ENCODE measurements around the gene TMPRSS5.
A peak's percentile ranks its signal among the peaks of the same experiment; 100 is the strongest.

Gene TMPRSS5

GRCh38 chr11:113670831-113671215 is 35.3 kb downstream of the TMPRSS5 start:
- H3K4me3 ChIP-seq (ENCODE audit: low read depth in 1 of 2, low read length in 2 of 2): no peak overlapping the region
- no peaks in the 10 kb centered on the region for H3K4me1 ChIP-seq (ENCODE audit: control insufficient read depth in 1 of 2, insufficient read depth in 2 of 2, low read length in 2 of 2)
- no peak overlapping the region for H3K27ac ChIP-seq (ENCODE audit: low read depth, low read length)
- peaks cover 4 to 5% of the 10 kb centered on the region in 2 donors for H3K9me3 ChIP-seq (ENCODE audit: control insufficient read depth in 1 of 2, low read length in 2 of 2)
- H3K27me3 ChIP-seq (ENCODE audit: control insufficient read depth in 1 of 2, insufficient read depth in 2 of 2, low read length in 2 of 2): no peaks in the 10 kb centered on the region
- no peaks in the 10 kb centered on the region for H3K36me3 ChIP-seq (ENCODE audit: control insufficient read depth in 1 of 2, insufficient read depth in 2 of 2, low read length in 2 of 2)
- no peak overlapping the region for H3K9ac ChIP-seq (ENCODE audit: low read depth in 1 of 2, low read length in 2 of 2)

DNA sequence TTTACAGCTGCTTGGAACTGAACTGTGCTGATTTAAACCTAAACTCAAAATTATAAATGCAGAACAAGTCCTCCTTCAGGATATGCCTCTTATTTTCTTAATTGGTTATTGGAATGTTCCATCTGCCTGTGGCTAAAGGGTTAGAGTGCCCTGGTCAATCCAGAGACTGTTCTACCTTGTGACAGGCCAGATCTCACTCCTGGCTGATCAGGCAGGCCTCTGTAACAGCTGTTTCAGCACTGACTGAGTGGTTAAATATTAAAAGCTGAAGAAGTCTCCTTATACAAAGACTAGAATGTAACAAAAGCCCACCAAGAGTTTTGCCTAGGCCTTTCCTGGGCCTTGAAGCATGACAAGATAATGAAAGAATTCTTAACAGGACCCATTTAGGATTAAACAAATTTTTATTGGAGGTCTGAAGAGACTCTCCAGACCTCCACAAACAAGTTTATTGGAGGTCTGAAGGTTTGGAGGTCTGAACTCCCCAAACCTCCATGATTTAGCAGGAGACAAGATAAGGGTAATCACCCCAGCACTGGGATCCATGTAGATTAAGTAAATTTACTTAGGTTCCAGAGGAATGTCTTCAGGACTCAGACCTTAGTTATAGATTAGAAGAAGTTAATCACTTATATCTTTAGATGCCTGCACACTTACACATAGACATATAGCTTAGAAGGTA is 35.8 kb downstream of the TMPRSS5 start:
- Histone ChIP-seq H3K27ac (ENCODE audit: low read depth, low read length) (no peak overlapping the region), H3K4me3 (ENCODE audit: low read depth in 1 of 2, low read length in 2 of 2) (no peak overlapping the region), H3K9ac (ENCODE audit: low read depth in 1 of 2, low read length in 2 of 2) (no peak overlapping the region), H3K9me3 (ENCODE audit: control insufficient read depth in 1 of 2, low read length in 2 of 2) (peaks cover 4 to 5% of the 10 kb centered on the region in 2 donors), H3K36me3 (ENCODE audit: control insufficient read depth in 1 of 2, insufficient read depth in 2 of 2, low read length in 2 of 2) (no peaks in the 10 kb centered on the region), H3K27me3 (ENCODE audit: control insufficient read depth in 1 of 2, insufficient read depth in 2 of 2, low read length in 2 of 2) (no peaks in the 10 kb centered on the region), H3K4me1 (ENCODE audit: control insufficient read depth in 1 of 2, insufficient read depth in 2 of 2, low read length in 2 of 2) (no peaks in the 10 kb centered on the region)

DNA sequence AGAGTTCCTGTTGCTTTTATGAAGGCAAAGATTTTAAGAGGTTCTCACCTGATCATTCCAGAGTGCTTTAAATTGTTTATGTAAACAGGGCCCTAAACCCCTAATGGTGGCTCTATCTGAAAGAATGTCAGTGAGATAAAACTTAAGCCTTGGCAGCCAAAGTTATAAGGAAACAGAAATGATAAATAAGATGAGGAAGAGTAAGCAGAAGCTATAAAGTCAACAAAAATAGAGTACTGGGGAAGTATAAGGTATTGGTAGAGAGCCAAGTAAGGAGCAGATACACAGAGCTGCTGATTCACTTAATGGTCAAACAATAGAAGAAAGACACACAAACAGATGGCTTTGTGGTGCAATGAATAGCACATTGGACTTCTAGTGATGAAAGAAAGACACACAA is 37.9 kb downstream of the TMPRSS5 start:
- Histone ChIP-seq H3K4me3 (ENCODE audit: low read depth in 1 of 2, low read length in 2 of 2) (no peak overlapping the region), H3K4me1 (ENCODE audit: control insufficient read depth in 1 of 2, insufficient read depth in 2 of 2, low read length in 2 of 2) (peaks cover 0 to 4% of the 10 kb centered on the region in 2 donors), H3K27ac (ENCODE audit: low read depth, low read length) (no peak overlapping the region), H3K9ac (ENCODE audit: low read depth in 1 of 2, low read length in 2 of 2) (no peak overlapping the region), H3K36me3 (ENCODE audit: control insufficient read depth in 1 of 2, insufficient read depth in 2 of 2, low read length in 2 of 2) (no peaks in the 10 kb centered on the region), H3K27me3 (ENCODE audit: control insufficient read depth in 1 of 2, insufficient read depth in 2 of 2, low read length in 2 of 2) (no peaks in the 10 kb centered on the region), H3K9me3 (ENCODE audit: control insufficient read depth in 1 of 2, low read length in 2 of 2) (peaks cover 4 to 5% of the 10 kb centered on the region in 2 donors)

DNA sequence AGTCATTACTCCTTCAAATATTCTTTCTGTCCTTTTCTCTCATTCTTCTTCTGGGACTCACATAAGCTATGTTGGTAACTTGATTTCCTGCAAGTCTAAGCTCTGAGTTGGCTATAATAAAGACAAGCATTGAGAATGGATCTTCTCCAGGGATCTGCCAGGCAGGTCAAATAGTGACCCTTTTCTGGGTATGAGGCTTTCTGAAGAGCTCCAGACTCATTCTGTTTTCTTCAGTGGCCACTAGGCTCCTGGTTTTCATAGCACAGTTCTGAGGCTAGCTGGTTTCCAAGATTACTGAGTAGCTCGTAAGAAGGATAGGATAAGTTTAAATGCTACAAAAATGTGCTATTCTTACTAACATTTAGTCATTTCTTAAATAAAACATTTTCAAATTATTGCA is 38.3 kb downstream of the TMPRSS5 start:
- Histone ChIP-seq H3K4me3 (ENCODE audit: low read depth in 1 of 2, low read length in 2 of 2) (no peak overlapping the region), H3K36me3 (ENCODE audit: control insufficient read depth in 1 of 2, insufficient read depth in 2 of 2, low read length in 2 of 2) (no peaks in the 10 kb centered on the region), H3K9me3 (ENCODE audit: control insufficient read depth in 1 of 2, low read length in 2 of 2) (peaks cover 4 to 5% of the 10 kb centered on the region in 2 donors), H3K9ac (ENCODE audit: low read depth in 1 of 2, low read length in 2 of 2) (no peak overlapping the region), H3K27ac (ENCODE audit: low read depth, low read length) (no peak overlapping the region), H3K4me1 (ENCODE audit: control insufficient read depth in 1 of 2, insufficient read depth in 2 of 2, low read length in 2 of 2) (peaks cover 0 to 4% of the 10 kb centered on the region in 2 donors), H3K27me3 (ENCODE audit: control insufficient read depth in 1 of 2, insufficient read depth in 2 of 2, low read length in 2 of 2) (no peaks in the 10 kb centered on the region)

- Histone ChIP-seq H3K4me1 (ENCODE audit: control insufficient read depth in 1 of 2, insufficient read depth in 2 of 2, low read length in 2 of 2) (peaks cover 0 to 4% of the 10 kb centered on the region in 2 donors), H3K4me3 (ENCODE audit: low read depth in 1 of 2, low read length in 2 of 2) (no peak overlapping the region), H3K9ac (ENCODE audit: low read depth in 1 of 2, low read length in 2 of 2) (no peak overlapping the region), H3K9me3 (ENCODE audit: control insufficient read depth in 1 of 2, low read length in 2 of 2) (peaks cover 4 to 5% of the 10 kb centered on the region in 2 donors), H3K27ac (ENCODE audit: low read depth, low read length) (no peak overlapping the region), H3K36me3 (ENCODE audit: control insufficient read depth in 1 of 2, insufficient read depth in 2 of 2, low read length in 2 of 2) (no peaks in the 10 kb centered on the region), H3K27me3 (ENCODE audit: control insufficient read depth in 1 of 2, insufficient read depth in 2 of 2, low read length in 2 of 2) (no peaks in the 10 kb centered on the region)
Observed at GRCh38 chr11:113666584-113666983, 39.5 kb downstream of the TMPRSS5 start.

- Histone ChIP-seq H3K4me3 (ENCODE audit: low read depth in 1 of 2, low read length in 2 of 2) (peak overlapping the region in 1 of 2 donors; percentile 43), H3K9ac (ENCODE audit: low read depth in 1 of 2, low read length in 2 of 2) (no peak overlapping the region), H3K27me3 (ENCODE audit: control insufficient read depth in 1 of 2, insufficient read depth in 2 of 2, low read length in 2 of 2) (no peaks in the 10 kb centered on the region), H3K27ac (ENCODE audit: low read depth, low read length) (no peak overlapping the region), H3K9me3 (ENCODE audit: control insufficient read depth in 1 of 2, low read length in 2 of 2) (peaks cover 4 to 5% of the 10 kb centered on the region in 2 donors), H3K4me1 (ENCODE audit: control insufficient read depth in 1 of 2, insufficient read depth in 2 of 2, low read length in 2 of 2) (peaks cover 0 to 4% of the 10 kb centered on the region in 2 donors), H3K36me3 (ENCODE audit: control insufficient read depth in 1 of 2, insufficient read depth in 2 of 2, low read length in 2 of 2) (no peaks in the 10 kb centered on the region)
Observed at GRCh38 chr11:113664981-113665710, 41.0 kb downstream of the TMPRSS5 start.

GRCh38 chr11:113664069-113664980 is 41.8 kb downstream of the TMPRSS5 start:
- H3K9ac ChIP-seq (ENCODE audit: low read depth in 1 of 2, low read length in 2 of 2): no peak overlapping the region
- peaks cover 4 to 5% of the 10 kb centered on the region in 2 donors for H3K9me3 ChIP-seq (ENCODE audit: control insufficient read depth in 1 of 2, low read length in 2 of 2)
- H3K4me1 ChIP-seq (ENCODE audit: control insufficient read depth in 1 of 2, insufficient read depth in 2 of 2, low read length in 2 of 2): peaks cover 0 to 4% of the 10 kb centered on the region in 2 donors
- no peak overlapping the region for H3K27ac ChIP-seq (ENCODE audit: low read depth, low read length)
- H3K36me3 ChIP-seq (ENCODE audit: control insufficient read depth in 1 of 2, insufficient read depth in 2 of 2, low read length in 2 of 2): no peaks in the 10 kb centered on the region
- peak overlapping the region in 1 of 2 donors; percentile 43 for H3K4me3 ChIP-seq (ENCODE audit: low read depth in 1 of 2, low read length in 2 of 2)
- H3K27me3 ChIP-seq (ENCODE audit: control insufficient read depth in 1 of 2, insufficient read depth in 2 of 2, low read length in 2 of 2): no peaks in the 10 kb centered on the region

GRCh38 chr11:113663567-113663966 is 42.5 kb downstream of the TMPRSS5 start:
- H3K4me1 ChIP-seq (ENCODE audit: control insufficient read depth in 1 of 2, insufficient read depth in 2 of 2, low read length in 2 of 2): peaks cover 0 to 4% of the 10 kb centered on the region in 2 donors
- no peaks in the 10 kb centered on the region for H3K36me3 ChIP-seq (ENCODE audit: control insufficient read depth in 1 of 2, insufficient read depth in 2 of 2, low read length in 2 of 2)
- H3K27me3 ChIP-seq (ENCODE audit: control insufficient read depth in 1 of 2, insufficient read depth in 2 of 2, low read length in 2 of 2): no peaks in the 10 kb centered on the region
- H3K9ac ChIP-seq (ENCODE audit: low read depth in 1 of 2, low read length in 2 of 2): no peak overlapping the region
- H3K9me3 ChIP-seq (ENCODE audit: control insufficient read depth in 1 of 2, low read length in 2 of 2): peaks cover 4 to 5% of the 10 kb centered on the region in 2 donors
- H3K4me3 ChIP-seq (ENCODE audit: low read depth in 1 of 2, low read length in 2 of 2): no peak overlapping the region
- H3K27ac ChIP-seq (ENCODE audit: low read depth, low read length): no peak overlapping the region

GRCh38 chr11:113655771-113656170 is 50.3 kb downstream of the TMPRSS5 start:
- H3K9me3 ChIP-seq (ENCODE audit: control insufficient read depth in 1 of 2, low read length in 2 of 2): no peaks in the 10 kb centered on the region
- H3K4me1 ChIP-seq (ENCODE audit: control insufficient read depth in 1 of 2, insufficient read depth in 2 of 2, low read length in 2 of 2): no peaks in the 10 kb centered on the region
- H3K4me3 ChIP-seq (ENCODE audit: low read depth in 1 of 2, low read length in 2 of 2): no peak overlapping the region
- no peak overlapping the region for H3K9ac ChIP-seq (ENCODE audit: low read depth in 1 of 2, low read length in 2 of 2)
- H3K27ac ChIP-seq (ENCODE audit: low read depth, low read length): no peak overlapping the region
- H3K27me3 ChIP-seq (ENCODE audit: control insufficient read depth in 1 of 2, insufficient read depth in 2 of 2, low read length in 2 of 2): no peaks in the 10 kb centered on the region
- no peaks in the 10 kb centered on the region for H3K36me3 ChIP-seq (ENCODE audit: control insufficient read depth in 1 of 2, insufficient read depth in 2 of 2, low read length in 2 of 2)

- Histone ChIP-seq H3K4me3 (ENCODE audit: low read depth in 1 of 2, low read length in 2 of 2) (no peak overlapping the region), H3K27me3 (ENCODE audit: control insufficient read depth in 1 of 2, insufficient read depth in 2 of 2, low read length in 2 of 2) (no peaks in the 10 kb centered on the region), H3K4me1 (ENCODE audit: control insufficient read depth in 1 of 2, insufficient read depth in 2 of 2, low read length in 2 of 2) (no peaks in the 10 kb centered on the region), H3K36me3 (ENCODE audit: control insufficient read depth in 1 of 2, insufficient read depth in 2 of 2, low read length in 2 of 2) (no peaks in the 10 kb centered on the region), H3K9me3 (ENCODE audit: control insufficient read depth in 1 of 2, low read length in 2 of 2) (no peaks in the 10 kb centered on the region), H3K27ac (ENCODE audit: low read depth, low read length) (no peak overlapping the region), H3K9ac (ENCODE audit: low read depth in 1 of 2, low read length in 2 of 2) (no peak overlapping the region)
Observed at GRCh38 chr11:113651023-113651422, 55.1 kb downstream of the TMPRSS5 start.
